Purkinje cell (primary cell): ENCODE results near the gene GRIK5. TPM values are rescaled to one million over a fixed set of nuclear protein-coding genes. Genes with fewer than 3 reads are reported as not detected.

Experiments used
- polyA plus RNA-seq: library from polyadenylated mRNA; unstranded; fragments of >200 nt; fragmentation: Nextera tagmentation; gene quantifications from 2 replicates; pipeline ENCODE4 v1.2.1, GENCODE V29; 2014

The GRIK5 gene, protein sequence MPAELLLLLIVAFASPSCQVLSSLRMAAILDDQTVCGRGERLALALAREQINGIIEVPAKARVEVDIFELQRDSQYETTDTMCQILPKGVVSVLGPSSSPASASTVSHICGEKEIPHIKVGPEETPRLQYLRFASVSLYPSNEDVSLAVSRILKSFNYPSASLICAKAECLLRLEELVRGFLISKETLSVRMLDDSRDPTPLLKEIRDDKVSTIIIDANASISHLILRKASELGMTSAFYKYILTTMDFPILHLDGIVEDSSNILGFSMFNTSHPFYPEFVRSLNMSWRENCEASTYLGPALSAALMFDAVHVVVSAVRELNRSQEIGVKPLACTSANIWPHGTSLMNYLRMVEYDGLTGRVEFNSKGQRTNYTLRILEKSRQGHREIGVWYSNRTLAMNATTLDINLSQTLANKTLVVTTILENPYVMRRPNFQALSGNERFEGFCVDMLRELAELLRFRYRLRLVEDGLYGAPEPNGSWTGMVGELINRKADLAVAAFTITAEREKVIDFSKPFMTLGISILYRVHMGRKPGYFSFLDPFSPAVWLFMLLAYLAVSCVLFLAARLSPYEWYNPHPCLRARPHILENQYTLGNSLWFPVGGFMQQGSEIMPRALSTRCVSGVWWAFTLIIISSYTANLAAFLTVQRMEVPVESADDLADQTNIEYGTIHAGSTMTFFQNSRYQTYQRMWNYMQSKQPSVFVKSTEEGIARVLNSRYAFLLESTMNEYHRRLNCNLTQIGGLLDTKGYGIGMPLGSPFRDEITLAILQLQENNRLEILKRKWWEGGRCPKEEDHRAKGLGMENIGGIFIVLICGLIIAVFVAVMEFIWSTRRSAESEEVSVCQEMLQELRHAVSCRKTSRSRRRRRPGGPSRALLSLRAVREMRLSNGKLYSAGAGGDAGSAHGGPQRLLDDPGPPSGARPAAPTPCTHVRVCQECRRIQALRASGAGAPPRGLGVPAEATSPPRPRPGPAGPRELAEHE
- polyA plus RNA-seq: 0.29 and 0.40 TPM in 2 replicates

DNA sequence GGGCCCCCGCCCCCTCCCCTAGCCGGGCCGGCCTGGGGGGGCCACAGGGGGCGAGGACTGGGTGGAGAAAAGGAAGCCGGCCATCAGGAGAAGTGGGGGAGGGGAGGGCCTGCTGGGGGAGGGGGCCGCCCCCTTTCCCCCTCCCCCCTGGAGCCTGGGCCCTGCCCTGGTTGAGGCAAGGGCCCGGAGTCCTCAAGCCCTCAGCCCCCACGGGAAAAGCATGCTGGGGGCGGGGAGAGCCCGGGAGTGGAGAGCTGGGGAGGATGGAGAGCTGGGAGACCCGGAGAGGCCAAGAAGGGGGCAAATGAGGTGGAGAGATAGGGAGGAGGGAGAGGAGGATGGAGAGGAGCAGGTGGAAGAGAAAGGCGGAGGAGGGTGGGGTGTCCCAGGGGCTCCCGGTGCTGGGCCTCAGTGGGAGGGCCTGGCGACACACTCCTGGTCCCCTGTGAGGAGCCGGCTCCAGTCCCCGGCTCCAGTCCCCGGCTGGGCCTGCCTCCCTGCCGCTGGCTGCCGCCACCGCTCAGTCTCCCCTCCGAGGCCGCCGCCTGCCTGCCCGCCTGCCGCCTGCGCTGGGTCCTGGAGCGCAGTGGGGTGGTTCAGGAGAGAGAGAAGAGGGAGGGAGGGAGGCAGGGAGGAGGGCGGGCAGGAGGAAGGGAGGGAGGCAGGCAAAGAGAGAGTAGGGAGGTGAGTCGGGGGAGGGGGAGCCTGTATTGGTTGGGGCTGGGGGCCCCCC, at the start of gene GRIK5:
Gene GRIK5 (minus strand): TSS at position 588 of the 733 bp plus-strand sequence. CDS start 4,436 bp downstream, outside the sequence.

DNA sequence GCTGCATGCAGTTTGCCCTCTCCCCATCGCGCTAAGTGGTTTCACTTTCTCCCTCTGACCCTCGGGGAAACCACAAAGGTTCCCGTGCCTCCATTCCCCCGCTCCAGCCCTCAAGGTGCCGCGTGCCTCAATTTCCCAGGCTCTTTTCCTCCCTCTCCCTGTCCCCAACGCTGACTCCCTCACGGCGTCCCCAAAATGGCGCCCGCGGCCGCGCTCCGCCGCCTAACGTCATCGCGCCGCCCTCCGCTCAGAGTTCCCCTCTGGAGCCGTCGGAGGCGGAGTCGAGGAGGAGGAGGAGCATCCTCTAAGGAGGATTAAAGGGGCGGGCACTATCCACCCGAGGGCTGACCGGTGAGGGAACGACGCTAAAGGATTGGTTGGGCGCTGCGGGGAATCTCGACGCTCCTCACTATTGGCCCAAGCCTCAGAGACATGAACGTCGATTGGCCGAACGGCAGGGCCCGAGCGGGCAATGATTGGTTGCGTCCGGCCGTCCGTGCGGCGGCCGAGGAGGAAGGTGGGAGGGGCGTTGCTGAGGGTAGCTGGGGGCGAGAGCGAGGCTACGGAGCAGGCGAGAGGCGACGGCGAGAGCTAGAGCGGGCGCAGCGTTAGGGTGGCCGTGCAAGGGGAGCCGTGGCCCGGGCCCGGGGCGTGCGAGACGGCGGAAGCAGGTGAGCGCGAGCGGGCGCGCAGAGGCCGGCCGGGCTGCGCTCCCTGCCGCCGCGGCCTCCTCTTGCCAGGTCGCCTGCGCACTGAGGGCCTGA, 5.8 kb upstream of the GRIK5 start, which contains the start of gene ZNF574:
Gene ZNF574 (plus strand): TSS at position 551 of the 764 bp plus-strand sequence. CDS start 2,441 bp downstream, outside the sequence.

DNA sequence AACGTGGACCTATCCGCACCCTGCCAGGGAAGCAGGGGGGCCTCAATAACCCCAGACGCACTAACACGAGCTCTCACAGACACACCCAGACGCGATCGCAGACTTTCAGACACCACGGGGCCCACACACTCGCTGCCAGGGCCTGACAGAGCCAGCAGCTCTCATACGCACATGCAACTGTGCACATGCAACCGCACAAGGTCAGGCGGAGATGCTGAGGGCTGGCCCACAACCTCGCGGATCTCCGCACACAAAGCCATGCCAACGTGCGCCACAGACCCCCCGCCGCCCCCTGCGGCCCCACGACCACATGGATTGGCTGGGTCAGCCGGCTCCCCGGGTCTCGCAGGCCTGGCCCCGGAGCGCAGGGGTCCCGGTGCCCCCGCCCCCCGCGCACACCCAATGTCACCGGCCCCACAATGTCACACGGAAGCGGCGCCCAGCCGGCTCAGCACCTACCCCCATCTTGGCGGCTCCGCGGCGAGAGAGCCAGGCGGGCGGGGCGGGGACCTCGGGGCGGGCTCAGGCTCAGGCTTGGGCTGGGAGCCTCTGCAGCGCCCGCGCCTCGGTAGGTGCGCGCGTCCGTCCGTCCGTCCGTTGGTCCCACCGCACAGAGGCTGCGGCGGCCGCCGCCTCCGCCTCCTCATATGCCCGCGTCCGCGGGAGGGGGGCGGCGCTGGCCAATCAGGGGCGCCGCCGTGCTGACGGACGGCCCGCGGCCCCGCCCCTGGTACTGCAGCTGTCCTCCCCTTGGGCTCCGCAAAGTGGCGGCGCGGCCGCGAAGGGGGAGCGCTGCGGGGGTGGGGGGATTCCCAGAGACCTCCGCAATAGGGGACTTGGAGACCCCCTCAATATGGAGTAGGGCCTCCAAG, 76.2 kb downstream of the GRIK5 start, which contains the start of gene ATP1A3:
Gene ATP1A3 (minus strand): TSS at position 619 of the 872 bp plus-strand sequence. CDS start 154 bp downstream, at position 465.

DNA sequence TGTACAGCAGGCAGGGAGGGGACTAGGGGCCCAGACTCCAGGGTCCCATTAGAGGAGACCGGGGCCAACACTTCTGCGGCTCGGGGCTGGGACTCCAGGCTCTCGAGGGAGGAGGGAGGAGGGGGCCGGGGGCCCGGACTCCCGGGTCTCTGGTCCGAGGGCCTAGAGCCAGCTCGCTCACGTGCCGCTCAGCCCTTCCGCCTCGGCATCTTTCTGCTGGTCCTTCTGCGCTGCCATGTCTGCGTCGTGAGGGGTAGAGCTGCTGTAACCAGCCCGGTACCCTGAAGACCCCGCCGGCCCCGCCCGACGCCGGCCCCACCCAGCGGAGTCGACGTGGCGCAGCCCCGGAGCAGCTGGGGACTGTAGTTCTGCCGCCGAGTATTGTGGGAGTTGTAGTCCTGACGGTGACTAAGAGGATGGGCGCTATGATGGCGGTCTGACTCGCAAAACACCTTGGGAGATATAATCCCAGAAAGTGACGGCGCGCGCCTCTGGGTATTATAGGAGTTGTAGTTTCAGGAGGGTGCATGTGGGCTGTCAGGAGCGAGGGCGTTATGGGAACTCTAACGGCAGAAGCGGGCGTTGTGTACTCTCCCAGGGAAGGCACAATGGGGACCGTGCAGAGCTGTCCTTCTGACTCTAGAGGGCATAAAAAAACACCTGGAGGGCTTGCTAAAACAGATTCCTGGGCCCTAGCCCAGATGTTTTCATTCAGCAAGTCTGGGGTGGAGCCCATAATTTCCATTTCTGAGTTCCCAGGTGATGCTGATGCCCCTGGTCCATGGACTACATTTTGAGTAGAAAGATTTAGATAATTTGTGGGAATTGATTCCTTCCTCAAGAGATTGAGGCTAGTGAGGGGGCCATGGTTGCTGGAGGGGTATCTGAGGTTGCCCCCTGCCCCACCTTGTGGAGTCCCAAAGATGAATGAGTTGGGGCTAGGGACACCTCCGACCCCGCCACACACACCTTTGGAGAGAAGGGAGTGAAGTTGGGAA, 110.7 kb downstream of the GRIK5 start, which contains the start of gene RABAC1:
Gene RABAC1 (minus strand): TSS at position 266 of the 998 bp plus-strand sequence. CDS start 29 bp downstream, at position 237.

Other genes starting within 250 kb of the GRIK5 start
- not detected in 2 replicates for gene LYPD4, start 225.5 kb downstream of the GRIK5 start, polyA plus RNA-seq
- gene DMRTC2, start 225.2 kb downstream of the GRIK5 start, polyA plus RNA-seq: not detected in 2 replicates
- 1,193 and 1,462 TPM in 2 replicates for gene RPS19, start 210.0 kb downstream of the GRIK5 start, polyA plus RNA-seq
- not detected in 2 replicates for gene CD79A, start 192.9 kb downstream of the GRIK5 start, polyA plus RNA-seq
- gene ARHGEF1, start 187.0 kb downstream of the GRIK5 start, polyA plus RNA-seq: 0.46 and 0.52 TPM in 2 replicates
- not detected in 2 replicates for gene ERFL, start 141.8 kb downstream of the GRIK5 start, polyA plus RNA-seq
- 148 and 157 TPM in 2 replicates for gene RABAC1, start 110.9 kb downstream of the GRIK5 start, polyA plus RNA-seq
- 128 and 179 TPM in 2 replicates for gene ATP1A3, start 76.0 kb downstream of the GRIK5 start, polyA plus RNA-seq
- 1.5 and 1.8 TPM in 2 replicates for gene ZNF574, start 6.0 kb upstream of the GRIK5 start, polyA plus RNA-seq
- 0.56 TPM in 1 of 2 replicates, not detected in the other for gene POU2F2, start 62.2 kb upstream of the GRIK5 start, polyA plus RNA-seq
- gene DEDD2, start 147.5 kb upstream of the GRIK5 start, polyA plus RNA-seq: 7.2 and 13.2 TPM in 2 replicates
- gene ZNF526, start 150.1 kb upstream of the GRIK5 start, polyA plus RNA-seq: 0.23 and 0.84 TPM in 2 replicates
- gene GSK3A, start 172.4 kb upstream of the GRIK5 start, polyA plus RNA-seq: 5.4 and 7.3 TPM in 2 replicates
- not detected in 2 replicates for gene ERF, start 184.9 kb upstream of the GRIK5 start, polyA plus RNA-seq
- 0.52 and 0.62 TPM in 2 replicates for gene CIC, start 199.0 kb upstream of the GRIK5 start, polyA plus RNA-seq
- not detected in 2 replicates for gene PRR19, start 231.9 kb upstream of the GRIK5 start, polyA plus RNA-seq
- 18.3 and 25.0 TPM in 2 replicates for gene PAFAH1B3, start 232.4 kb upstream of the GRIK5 start, polyA plus RNA-seq
- 7.7 and 7.8 TPM in 2 replicates for gene TMEM145, start 243.1 kb upstream of the GRIK5 start, polyA plus RNA-seq